GM12873 (cell line): ENCODE measurements around the gene MRPL48.

Experiments
- TF ChIP-seq, protein P1 (sequence below): IDR thresholded peaks from 2 replicates; pipeline ENCODE4 v1.5.1; 2012; ENCODE audit warnings: low read depth, mild to moderate bottlenecking, moderate library complexity, low read length, control low read depth; ENCODE audit not compliant: insufficient read depth; ENCODE audit errors: missing control alignments

MRPL48 gene

GRCh38 chr11:73787643-73788558 is at the start of gene MRPL48:
Gene MRPL48 (plus strand): TSS chr11:73787874. CDS start chr11:73787972, 98 bp downstream.
- TF ChIP-seq, protein P1, sequence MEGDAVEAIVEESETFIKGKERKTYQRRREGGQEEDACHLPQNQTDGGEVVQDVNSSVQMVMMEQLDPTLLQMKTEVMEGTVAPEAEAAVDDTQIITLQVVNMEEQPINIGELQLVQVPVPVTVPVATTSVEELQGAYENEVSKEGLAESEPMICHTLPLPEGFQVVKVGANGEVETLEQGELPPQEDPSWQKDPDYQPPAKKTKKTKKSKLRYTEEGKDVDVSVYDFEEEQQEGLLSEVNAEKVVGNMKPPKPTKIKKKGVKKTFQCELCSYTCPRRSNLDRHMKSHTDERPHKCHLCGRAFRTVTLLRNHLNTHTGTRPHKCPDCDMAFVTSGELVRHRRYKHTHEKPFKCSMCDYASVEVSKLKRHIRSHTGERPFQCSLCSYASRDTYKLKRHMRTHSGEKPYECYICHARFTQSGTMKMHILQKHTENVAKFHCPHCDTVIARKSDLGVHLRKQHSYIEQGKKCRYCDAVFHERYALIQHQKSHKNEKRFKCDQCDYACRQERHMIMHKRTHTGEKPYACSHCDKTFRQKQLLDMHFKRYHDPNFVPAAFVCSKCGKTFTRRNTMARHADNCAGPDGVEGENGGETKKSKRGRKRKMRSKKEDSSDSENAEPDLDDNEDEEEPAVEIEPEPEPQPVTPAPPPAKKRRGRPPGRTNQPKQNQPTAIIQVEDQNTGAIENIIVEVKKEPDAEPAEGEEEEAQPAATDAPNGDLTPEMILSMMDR: no peak

- TF ChIP-seq, protein P1: no peak
These were observed 44.6 kb upstream of the MRPL48 start for GRCh38 chr11:73743045-73743444.

- TF ChIP-seq, protein P1: no peak
These were observed 41.0 kb upstream of the MRPL48 start for GRCh38 chr11:73746701-73747100.

- TF ChIP-seq, protein P1: no peak
These were observed 39.9 kb upstream of the MRPL48 start for GRCh38 chr11:73747762-73748161.

- TF ChIP-seq, protein P1: no peak
These were observed 39.4 kb upstream of the MRPL48 start for GRCh38 chr11:73748300-73748699.

GRCh38 chr11:73749118-73749517 is 38.6 kb upstream of the MRPL48 start:
- TF ChIP-seq, protein P1: no peak

DNA sequence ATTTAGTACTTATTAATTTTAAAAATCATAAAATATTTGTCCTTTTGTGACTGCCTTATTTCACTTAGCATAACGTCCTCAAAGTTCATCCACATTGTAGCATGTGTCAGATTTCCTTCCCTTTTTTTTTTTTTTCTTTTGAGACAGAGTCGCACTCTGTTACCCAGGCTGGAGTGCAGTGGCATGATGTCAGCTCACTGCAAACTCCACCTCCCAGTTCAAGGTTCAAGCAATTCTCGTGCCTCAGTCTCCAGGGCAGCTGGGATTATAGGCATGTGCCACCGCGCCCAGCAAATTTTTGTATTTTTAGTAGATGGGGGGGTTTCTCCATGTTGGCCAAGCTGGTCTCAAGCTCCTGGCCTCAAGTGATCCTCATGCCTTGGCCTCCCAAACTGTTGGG is 37.4 kb upstream of the MRPL48 start:
- TF ChIP-seq, protein P1: no peak
